ENCODE measurements around the gene C3orf52.

DNA sequence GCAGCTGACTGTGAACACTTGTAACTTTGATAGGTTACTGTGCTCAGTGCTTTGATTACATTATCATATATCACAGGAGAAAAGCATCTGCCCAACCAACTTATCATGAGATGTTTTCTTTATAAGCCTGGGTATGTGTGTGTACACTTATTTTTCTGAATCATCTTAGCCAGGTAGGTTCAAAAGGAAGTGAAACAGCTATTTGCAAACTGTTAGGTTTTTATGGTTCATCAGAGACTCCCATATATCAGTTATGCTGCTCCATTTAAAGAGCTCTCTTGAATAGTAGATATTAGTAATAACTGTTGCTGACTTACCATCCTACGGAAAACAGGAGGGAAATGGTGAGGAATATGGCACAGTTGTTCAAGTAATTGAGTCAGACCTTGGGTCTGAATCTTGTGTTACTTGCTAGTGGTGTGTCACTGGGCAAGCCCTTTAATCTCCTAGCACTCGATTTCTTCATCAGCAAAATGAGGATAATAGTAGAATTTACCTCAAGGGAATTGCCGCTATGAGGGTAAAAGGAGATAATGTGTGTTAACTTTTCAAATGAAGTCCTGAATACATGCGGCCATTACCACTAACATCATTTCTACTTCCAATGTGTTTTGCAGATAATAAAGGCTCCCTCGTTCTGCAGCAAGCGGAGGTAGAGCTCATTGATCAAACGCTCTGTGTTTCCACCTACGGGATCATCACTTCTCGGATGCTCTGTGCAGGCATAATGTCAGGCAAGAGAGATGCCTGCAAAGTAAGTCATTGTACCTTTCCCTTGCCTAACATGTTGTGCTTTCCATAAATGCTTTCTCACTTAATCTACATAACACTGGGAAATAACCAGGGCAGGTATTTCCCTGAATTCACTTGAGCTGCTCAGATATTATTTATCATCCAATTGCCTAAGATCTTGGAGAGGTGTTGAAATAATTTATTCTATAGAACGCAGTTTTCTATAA, 7.8 kb upstream of the C3orf52 start:
- TF ChIP-seq, protein P1, sequence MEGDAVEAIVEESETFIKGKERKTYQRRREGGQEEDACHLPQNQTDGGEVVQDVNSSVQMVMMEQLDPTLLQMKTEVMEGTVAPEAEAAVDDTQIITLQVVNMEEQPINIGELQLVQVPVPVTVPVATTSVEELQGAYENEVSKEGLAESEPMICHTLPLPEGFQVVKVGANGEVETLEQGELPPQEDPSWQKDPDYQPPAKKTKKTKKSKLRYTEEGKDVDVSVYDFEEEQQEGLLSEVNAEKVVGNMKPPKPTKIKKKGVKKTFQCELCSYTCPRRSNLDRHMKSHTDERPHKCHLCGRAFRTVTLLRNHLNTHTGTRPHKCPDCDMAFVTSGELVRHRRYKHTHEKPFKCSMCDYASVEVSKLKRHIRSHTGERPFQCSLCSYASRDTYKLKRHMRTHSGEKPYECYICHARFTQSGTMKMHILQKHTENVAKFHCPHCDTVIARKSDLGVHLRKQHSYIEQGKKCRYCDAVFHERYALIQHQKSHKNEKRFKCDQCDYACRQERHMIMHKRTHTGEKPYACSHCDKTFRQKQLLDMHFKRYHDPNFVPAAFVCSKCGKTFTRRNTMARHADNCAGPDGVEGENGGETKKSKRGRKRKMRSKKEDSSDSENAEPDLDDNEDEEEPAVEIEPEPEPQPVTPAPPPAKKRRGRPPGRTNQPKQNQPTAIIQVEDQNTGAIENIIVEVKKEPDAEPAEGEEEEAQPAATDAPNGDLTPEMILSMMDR (IDR thresholded peaks at IDR 0.05; ENCODE audit: low read length) = no peak
- no peak for TF ChIP-seq EZH2 (IDR thresholded peaks at IDR 0.05; ENCODE audit: borderline replicate concordance, low read length)

All from OCI-LY1 (cell line).